ENCODE measurements around the gene SMAP2. TPM values are rescaled to one million over a fixed set of nuclear protein-coding genes. Genes with fewer than 3 reads are reported as not detected.

SMAP2 gene
- total and polyA plus RNA-seq, 10 of the 15 experiments (the other 5 are each of a cell fraction or from before 2014, with no cell fraction given), result 33.4 to 177 (median 105) TPM

DNA sequence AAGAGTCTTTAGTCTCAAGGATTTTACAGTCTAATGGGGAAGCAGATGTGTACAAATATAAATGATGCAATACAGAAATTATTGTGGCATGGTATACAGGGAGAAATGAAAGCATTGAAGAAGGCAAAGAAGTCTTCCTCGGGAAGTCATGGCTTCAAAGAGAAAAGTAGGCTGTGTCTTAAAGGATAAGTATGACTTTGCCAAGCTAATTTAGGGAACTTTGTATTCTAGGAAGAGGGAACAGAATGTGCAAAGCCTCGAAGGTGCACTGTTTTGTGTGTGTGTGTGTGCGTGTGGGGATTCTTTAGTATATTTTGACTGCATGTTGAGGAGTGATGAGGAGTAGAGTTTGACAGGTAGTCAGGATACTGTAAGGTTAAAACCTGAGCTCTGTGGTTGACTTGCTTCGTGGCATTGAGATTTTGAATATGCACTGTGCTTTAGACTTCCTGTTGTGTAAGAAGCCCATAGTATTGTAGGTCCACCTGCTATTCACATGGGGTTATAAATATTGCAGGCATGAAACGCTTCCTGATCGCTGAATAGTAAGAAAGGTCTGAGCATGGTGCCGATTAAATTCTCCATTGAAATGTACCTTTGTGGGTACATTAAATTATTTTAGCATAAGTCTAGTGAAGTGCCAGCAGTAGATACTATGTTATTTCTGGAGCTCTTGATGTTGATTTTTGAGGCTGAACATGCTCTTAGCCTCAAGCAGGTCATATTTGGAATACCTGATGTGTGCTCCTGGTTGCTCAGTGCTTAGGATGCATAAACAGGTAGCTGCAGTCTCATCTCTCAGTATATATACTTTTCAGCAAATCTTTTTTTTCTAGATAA lies 8.0 kb downstream of the SMAP2 start (continued):
- TF ChIP-seq ZNF384 (IDR thresholded peaks at IDR 0.05; ENCODE audit: borderline replicate concordance, low read depth, low read length) (no peak), RUNX3 (IDR thresholded peaks at IDR 0.05; ENCODE audit: low read length) (peak; percentile 74), RELB (IDR thresholded peaks at IDR 0.05; ENCODE audit: low read depth) (peak; percentile 19; the same call in 1 of the 2 replicates), BHLHE40 (IDR thresholded peaks at IDR 0.05; ENCODE audit: borderline replicate concordance in 1 of 2, low read depth in 2 of 2, low read length in 1 of 2) (no peak), BCL11A (IDR thresholded peaks at IDR 0.05; ENCODE audit: low read depth, low read length) (no peak), HDGF (IDR thresholded peaks at IDR 0.05) (0 out of 2 replicates have a peak, but pooled peaks have one; percentile 34), NRF1 (conservative IDR thresholded peaks at IDR 0.05; ENCODE audit: low read depth, low read length) (no peak), KLF5 (IDR thresholded peaks at IDR 0.05; ENCODE audit: partially characterized antibody) (no peak), SREBF1 (IDR thresholded peaks at IDR 0.05; ENCODE audit: low read length) (no peak), PML (IDR thresholded peaks at IDR 0.05; ENCODE audit: low read length) (no peak), SRF (IDR thresholded peaks at IDR 0.05; ENCODE audit: low read depth in 2 of 2, low read length in 2 of 2) (no peak), CHD2 (IDR thresholded peaks at IDR 0.05; ENCODE audit: borderline replicate concordance, low read depth, low read length) (no peak), IKZF2 (IDR thresholded peaks at IDR 0.05) (peak; percentile 45 to 46), ZNF622 (IDR thresholded peaks at IDR 0.05) (no peak), SIX5 (IDR thresholded peaks at IDR 0.05; ENCODE audit: low read depth, low read length, severe bottlenecking) (no peak), MAX (IDR thresholded peaks at IDR 0.05; ENCODE audit: low read depth, low read length) (no peak; the same call in none of the 2 replicates), BCL3 (IDR thresholded peaks at IDR 0.05; ENCODE audit: borderline replicate concordance, insufficient read depth, low read depth, low read length, poor library complexity, severe bottlenecking) (no peak), NKRF (conservative IDR thresholded peaks at IDR 0.05) (peak; percentile 35; the same call in 1 of the 2 replicates), TCF12 (IDR thresholded peaks at IDR 0.05; ENCODE audit: low read depth, low read length) (no peak), RBBP5 (conservative IDR thresholded peaks at IDR 0.05) (no peak)
- TF ChIP-seq, protein P1, sequence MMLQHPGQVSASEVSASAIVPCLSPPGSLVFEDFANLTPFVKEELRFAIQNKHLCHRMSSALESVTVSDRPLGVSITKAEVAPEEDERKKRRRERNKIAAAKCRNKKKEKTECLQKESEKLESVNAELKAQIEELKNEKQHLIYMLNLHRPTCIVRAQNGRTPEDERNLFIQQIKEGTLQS (IDR thresholded peaks at IDR 0.05; ENCODE audit: borderline replicate concordance, extremely low read depth, low read depth, low read length), result no peak
- TF ChIP-seq, protein P2, sequence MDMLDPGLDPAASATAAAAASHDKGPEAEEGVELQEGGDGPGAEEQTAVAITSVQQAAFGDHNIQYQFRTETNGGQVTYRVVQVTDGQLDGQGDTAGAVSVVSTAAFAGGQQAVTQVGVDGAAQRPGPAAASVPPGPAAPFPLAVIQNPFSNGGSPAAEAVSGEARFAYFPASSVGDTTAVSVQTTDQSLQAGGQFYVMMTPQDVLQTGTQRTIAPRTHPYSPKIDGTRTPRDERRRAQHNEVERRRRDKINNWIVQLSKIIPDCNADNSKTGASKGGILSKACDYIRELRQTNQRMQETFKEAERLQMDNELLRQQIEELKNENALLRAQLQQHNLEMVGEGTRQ (IDR thresholded peaks at IDR 0.05; ENCODE audit: borderline replicate concordance, low read depth, low read length), result no peak

Measured in GM12878 (cell line).